Tibial artery (tissue), 4 donors: ENCODE results near the gene SEM1.
A peak's percentile ranks its signal among the peaks of the same experiment; 100 is the strongest.

Source experiments
- DNase-seq, 2 donors: peaks; one replicate each; pipeline ENCODE4 v3.0.0-alpha.2; 2019
- H3K27ac ChIP-seq, 2 donors: fragments of 200-600 bp; sonication (generic) in 1 of 2; 1 replicate in 1 of 2; 2 replicates in 1 of 2; pipeline ENCODE4 v1.5.1; 2018 to 2019; ENCODE audit warnings: mild to moderate bottlenecking in 1 of 2
- H3K27me3 ChIP-seq, 2 donors: fragments of 200-600 bp; sonication (generic) in 1 of 2; one replicate each; pipeline versions ENCODE4 v1.5.1 to v1.6.0; 2016 to 2019
- H3K36me3 ChIP-seq, 3 donors: fragments of 200-600 bp; sonication (generic) in 2 of 3; one replicate each; pipeline ENCODE4 v1.5.1; 2016 to 2019; ENCODE audit warnings: mild to moderate bottlenecking in 2 of 3
- H3K4me1 ChIP-seq, 4 donors: fragments of 200-600 bp; sonication (generic) in 2 of 4; 1 replicate in 3 of 4; 2 replicates in 1 of 4; pipeline ENCODE4 v1.5.1; 2016 to 2019
- H3K4me3 ChIP-seq, 2 donors: fragments of 200-600 bp; sonication (generic) in 1 of 2; 1 replicate in 1 of 2; 2 replicates in 1 of 2; pipeline ENCODE4 v1.5.1; 2018 to 2019; ENCODE audit warnings: mild to moderate bottlenecking in 2 of 2
- H3K9me3 ChIP-seq, 3 donors: fragments of 200-600 bp; sonication (generic) in 1 of 3; one replicate each; pipeline ENCODE4 v1.5.1; 2016 to 2019
- intact Hi-C: fragments of 100-400 bp; cut with DNase I; formaldehyde crosslinking; loops from one replicate; pipeline ENCODE4 v1.15.0; 2023; ENCODE audit warnings: low total_unique reads
- TF ChIP-seq, protein P1 (sequence below), 2 experiments: fragments of 200-600 bp in 1 of 2; fragments of 450-650 bp in 1 of 2; IDR thresholded peaks; one replicate each; pipeline ENCODE4 v1.5.1; 2017 to 2019; ENCODE audit warnings: antibody characterized with exemption in 2 of 2, mild to moderate bottlenecking in 1 of 2, moderate library complexity in 1 of 2

Gene SEM1

DNA sequence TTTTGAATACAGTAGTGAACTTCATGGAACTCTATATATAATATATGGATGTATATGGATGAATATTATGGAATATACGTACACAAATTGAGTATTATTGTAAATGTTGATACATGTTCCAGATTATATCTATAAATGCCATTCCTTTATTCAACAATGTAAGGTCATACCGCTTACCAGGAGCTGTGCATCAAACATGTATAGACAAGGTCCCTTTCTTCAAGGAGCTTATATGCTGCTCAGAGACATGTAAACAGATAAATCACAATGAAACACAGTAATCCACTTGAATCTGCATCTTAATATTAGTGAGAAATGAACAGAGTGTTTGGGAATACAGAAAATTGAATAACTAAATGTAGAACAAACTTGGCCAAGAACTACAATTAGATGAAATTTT is 898 bp upstream of the SEM1 start:
- TF ChIP-seq, protein P1, sequence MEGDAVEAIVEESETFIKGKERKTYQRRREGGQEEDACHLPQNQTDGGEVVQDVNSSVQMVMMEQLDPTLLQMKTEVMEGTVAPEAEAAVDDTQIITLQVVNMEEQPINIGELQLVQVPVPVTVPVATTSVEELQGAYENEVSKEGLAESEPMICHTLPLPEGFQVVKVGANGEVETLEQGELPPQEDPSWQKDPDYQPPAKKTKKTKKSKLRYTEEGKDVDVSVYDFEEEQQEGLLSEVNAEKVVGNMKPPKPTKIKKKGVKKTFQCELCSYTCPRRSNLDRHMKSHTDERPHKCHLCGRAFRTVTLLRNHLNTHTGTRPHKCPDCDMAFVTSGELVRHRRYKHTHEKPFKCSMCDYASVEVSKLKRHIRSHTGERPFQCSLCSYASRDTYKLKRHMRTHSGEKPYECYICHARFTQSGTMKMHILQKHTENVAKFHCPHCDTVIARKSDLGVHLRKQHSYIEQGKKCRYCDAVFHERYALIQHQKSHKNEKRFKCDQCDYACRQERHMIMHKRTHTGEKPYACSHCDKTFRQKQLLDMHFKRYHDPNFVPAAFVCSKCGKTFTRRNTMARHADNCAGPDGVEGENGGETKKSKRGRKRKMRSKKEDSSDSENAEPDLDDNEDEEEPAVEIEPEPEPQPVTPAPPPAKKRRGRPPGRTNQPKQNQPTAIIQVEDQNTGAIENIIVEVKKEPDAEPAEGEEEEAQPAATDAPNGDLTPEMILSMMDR (IDR thresholded peaks at IDR 0.05) = no peak
- Histone ChIP-seq H3K4me1 (peaks cover 0 to 29% (median 22%) of the 10 kb centered on the region in 4 donors), H3K9me3 (no peaks in the 10 kb centered on the region), H3K4me3 (no peak overlapping the region), H3K27me3 (no peaks in the 10 kb centered on the region), H3K36me3 (no peaks in the 10 kb centered on the region), H3K27ac (no peak overlapping the region)
- DNase-seq = no peak
- intact Hi-C loops = loop anchor here (10.0 kb wide), 1 partner anchor 314 kb away; the partner anchor contains the start of gene DLX5

DNA sequence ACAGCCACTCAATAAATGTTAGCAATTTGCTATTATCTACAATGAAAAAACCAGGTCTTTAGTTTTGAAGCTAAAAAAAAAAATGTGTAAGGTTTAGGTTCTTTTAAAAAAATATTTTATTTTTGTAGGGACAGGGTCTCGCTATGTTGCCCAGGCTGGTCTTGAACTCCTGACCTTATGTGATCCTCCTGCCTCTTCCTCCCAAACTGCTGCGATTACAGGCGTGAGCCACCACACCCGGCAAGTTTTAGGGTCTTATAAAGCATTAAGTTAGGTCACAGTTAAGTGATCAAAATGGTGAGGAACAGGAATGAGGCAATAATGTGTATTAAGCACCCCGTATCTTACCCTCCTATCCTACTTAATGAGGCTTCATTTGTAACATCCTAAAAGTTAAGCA is 774 bp downstream of the SEM1 start:
- H3K9me3 ChIP-seq = no peaks in the 10 kb centered on the region
- H3K27me3 ChIP-seq = no peaks in the 10 kb centered on the region
- no peak for DNase-seq
- intact Hi-C loops = no loop called here
- H3K4me3 ChIP-seq = peak overlapping the region; percentile 66 to 83
- peaks cover 0 to 38% (median 24%) of the 10 kb centered on the region in 4 donors for H3K4me1 ChIP-seq
- peak overlapping the region; percentile 83 to 90 for H3K27ac ChIP-seq
- TF ChIP-seq, protein P1 (IDR thresholded peaks at IDR 0.05) = no peak
- H3K36me3 ChIP-seq = peaks cover 0 to 6% (median 0%) of the 10 kb centered on the region in 3 donors

DNA sequence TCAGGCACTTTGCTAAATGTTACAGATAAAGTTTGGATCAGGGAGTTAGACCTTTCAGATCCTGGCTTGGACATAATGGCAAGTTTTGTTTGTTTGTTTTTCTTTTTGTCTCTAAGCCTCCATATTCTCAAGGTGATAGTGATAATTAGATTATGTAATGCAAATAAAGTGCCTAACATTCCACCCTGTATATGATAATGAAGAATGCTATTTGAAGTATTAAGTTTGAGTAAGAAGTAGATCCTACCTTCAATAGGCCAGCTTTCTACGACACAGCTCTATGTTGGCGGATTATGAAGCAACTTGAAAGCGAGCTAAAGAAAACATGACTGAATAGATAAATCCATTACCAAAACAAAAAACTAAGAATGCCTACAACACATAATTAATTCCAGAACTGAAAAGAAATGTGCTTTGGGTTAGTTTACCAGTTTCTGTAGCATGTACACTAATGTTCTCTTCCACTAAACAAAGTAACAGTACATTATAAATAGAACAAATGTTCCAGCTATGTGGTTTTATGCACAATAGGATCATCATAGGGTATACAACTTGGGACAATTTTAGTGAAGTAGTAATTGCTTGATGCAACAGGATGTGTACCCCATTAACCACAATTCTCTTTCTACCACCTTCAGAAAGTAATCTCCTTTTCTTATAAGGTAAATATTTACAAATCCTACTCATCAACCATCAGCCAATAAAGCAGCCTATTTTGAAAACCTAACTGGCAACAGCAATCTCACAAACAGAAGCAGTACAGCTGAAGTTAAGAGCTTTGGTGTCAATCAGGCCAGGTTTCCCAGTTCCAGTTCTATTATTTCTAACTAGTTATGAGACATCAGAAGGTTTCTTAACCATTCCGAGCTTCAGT is 1.5 kb downstream of the SEM1 start:
- intact Hi-C loops = no loop called here
- peak overlapping the region; percentile 66 to 83 for H3K4me3 ChIP-seq
- peak overlapping the region in 1 of 2 donors; percentile 83 for H3K27ac ChIP-seq
- peaks cover 0 to 38% (median 24%) of the 10 kb centered on the region in 4 donors for H3K4me1 ChIP-seq
- no peak for DNase-seq
- TF ChIP-seq, protein P1 (IDR thresholded peaks at IDR 0.05) = no peak
- H3K27me3 ChIP-seq = no peaks in the 10 kb centered on the region
- peaks cover 0 to 6% (median 0%) of the 10 kb centered on the region in 3 donors for H3K36me3 ChIP-seq
- no peaks in the 10 kb centered on the region for H3K9me3 ChIP-seq

DNA sequence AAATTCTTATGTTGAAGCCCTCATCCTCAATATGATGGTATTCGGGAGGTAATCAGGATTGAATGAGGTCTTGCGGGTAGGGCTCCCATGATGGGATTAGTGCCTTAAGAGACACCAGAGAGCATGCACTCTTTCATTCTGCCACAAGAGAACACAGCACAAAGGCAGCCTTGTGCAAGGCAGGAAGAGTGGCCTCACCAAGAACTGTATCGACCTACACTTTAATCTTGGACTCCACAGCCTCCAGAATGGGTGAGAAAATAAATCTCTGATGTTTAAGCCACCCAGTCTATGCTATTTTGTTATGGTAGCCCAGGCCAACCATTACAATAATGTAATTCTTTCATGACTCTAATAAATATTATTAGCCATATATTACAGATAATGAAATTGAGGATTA is 8.4 kb downstream of the SEM1 start:
- no peak overlapping the region for H3K27ac ChIP-seq
- H3K36me3 ChIP-seq = peaks cover 0 to 6% (median 0%) of the 10 kb centered on the region in 3 donors
- no peak for DNase-seq
- TF ChIP-seq, protein P1 (IDR thresholded peaks at IDR 0.05) = no peak
- intact Hi-C loops = no loop called here
- H3K4me1 ChIP-seq = peaks cover 0 to 39% (median 6%) of the 10 kb centered on the region in 4 donors
- no peaks in the 10 kb centered on the region for H3K27me3 ChIP-seq
- no peak overlapping the region for H3K4me3 ChIP-seq
- no peaks in the 10 kb centered on the region for H3K9me3 ChIP-seq

DNA sequence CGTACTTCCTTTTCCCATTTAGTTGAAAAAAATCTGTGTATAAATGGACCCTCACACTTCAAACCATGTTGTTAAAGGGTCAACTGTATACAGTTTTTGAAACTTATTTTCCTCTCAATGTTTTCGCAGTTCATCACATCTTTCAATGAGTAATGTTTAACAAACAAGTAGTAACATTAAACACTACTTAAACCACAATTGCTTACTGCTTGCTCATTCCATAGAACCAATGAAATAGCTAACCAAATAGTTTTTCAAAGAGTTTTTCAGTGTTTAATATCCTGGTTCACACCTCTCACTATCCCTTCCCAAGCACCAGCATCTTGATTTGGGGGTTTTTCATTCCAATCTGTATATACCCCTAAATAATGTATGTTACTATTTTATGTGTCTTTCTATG is 9.1 kb downstream of the SEM1 start:
- Histone ChIP-seq H3K4me3 (no peak overlapping the region), H3K4me1 (peaks cover 0 to 38% (median 6%) of the 10 kb centered on the region in 4 donors), H3K27me3 (no peaks in the 10 kb centered on the region), H3K36me3 (peaks cover 0 to 6% (median 0%) of the 10 kb centered on the region in 3 donors), H3K27ac (no peak overlapping the region), H3K9me3 (no peaks in the 10 kb centered on the region)
- intact Hi-C loops = no loop called here
- TF ChIP-seq, protein P1 (IDR thresholded peaks at IDR 0.05) = no peak
- DNase-seq = no peak
